HG02852 (cell line): ENCODE measurements around the gene FHOD1.
A peak's percentile ranks its signal among the peaks of the same experiment; 100 is the strongest.

Experiments
- ATAC-seq: cut with Tn5 transposase; IDR thresholded peaks from one replicate; pipeline ENCODE4 v1.9.1; 2021; ENCODE audit warnings: mild to moderate bottlenecking, moderate library complexity; ENCODE audit not compliant: unreplicated experiment

The FHOD1 gene

GRCh38 chr16:67277999-67278772 lies 30.9 kb upstream of the FHOD1 start:
- ATAC-seq, result peak; percentile 5

GRCh38 chr16:67277294-67277998 lies 30.2 kb upstream of the FHOD1 start:
- ATAC-seq, result no peak

GRCh38 chr16:67275321-67275720 lies 28.0 kb upstream of the FHOD1 start:
- ATAC-seq, result no peak

GRCh38 chr16:67271446-67271845 lies 24.2 kb upstream of the FHOD1 start:
- ATAC-seq, result no peak

GRCh38 chr16:67270931-67271338 lies 23.7 kb upstream of the FHOD1 start:
- ATAC-seq, result no peak

- no peak for ATAC-seq
Observed at GRCh38 chr16:67269766-67270165, 22.5 kb upstream of the FHOD1 start.

- no peak for ATAC-seq
Observed at GRCh38 chr16:67268136-67268579, 20.9 kb upstream of the FHOD1 start.

GRCh38 chr16:67265834-67266233 lies 18.6 kb upstream of the FHOD1 start:
- no peak for ATAC-seq

GRCh38 chr16:67264866-67265265 lies 17.6 kb upstream of the FHOD1 start:
- no peak for ATAC-seq

- ATAC-seq, result no peak
Observed at GRCh38 chr16:67264277-67264676, 17.0 kb upstream of the FHOD1 start.

- no peak for ATAC-seq
Observed at GRCh38 chr16:67263201-67263600, 15.9 kb upstream of the FHOD1 start.

GRCh38 chr16:67260426-67261063 lies 13.3 kb upstream of the FHOD1 start:
- ATAC-seq, result no peak

- ATAC-seq, result no peak
Observed at GRCh38 chr16:67259705-67260104, 12.4 kb upstream of the FHOD1 start.

- ATAC-seq, result no peak
Observed at GRCh38 chr16:67258161-67258835, 11.0 kb upstream of the FHOD1 start.

- no peak for ATAC-seq
Observed at GRCh38 chr16:67257486-67258160, 10.3 kb upstream of the FHOD1 start.

- no peak for ATAC-seq
Observed at GRCh38 chr16:67256701-67257230, 9.5 kb upstream of the FHOD1 start.

GRCh38 chr16:67255553-67256221 lies 8.4 kb upstream of the FHOD1 start:
- ATAC-seq, result no peak

GRCh38 chr16:67254801-67255552 lies 7.7 kb upstream of the FHOD1 start:
- no peak for ATAC-seq
